HEK293 (cell line): ENCODE measurements around the gene TMCC1.

Experiments used
- HOXD13 ChIP-seq: sonication (generic); formaldehyde crosslinking; IDR thresholded peaks from 2 replicates; pipeline ENCODE4 v1.8.0; 2022; ENCODE audit warnings: missing genetic modification reagents, borderline replicate concordance
- PRDM1 ChIP-seq: fragments of 450-650 bp; formaldehyde crosslinking; IDR thresholded peaks from 2 replicates; pipeline ENCODE4; 2016; ENCODE audit warnings: missing biosample characterization, missing genetic modification characterization
- REST ChIP-seq: fragments of 450-650 bp; formaldehyde crosslinking; IDR thresholded peaks from 2 replicates; pipeline ENCODE4 v1.5.1; 2016; ENCODE audit warnings: missing biosample characterization, missing genetic modification characterization
- YY1 ChIP-seq: fragments of 450-650 bp; formaldehyde crosslinking; IDR thresholded peaks from 2 replicates; pipeline ENCODE4 v1.5.1; 2018; ENCODE audit warnings: missing biosample characterization, missing genetic modification characterization
- ZBTB11 ChIP-seq: fragments of 450-650 bp; formaldehyde crosslinking; conservative IDR thresholded peaks from 2 replicates; pipeline ENCODE4 v1.5.1; 2016; ENCODE audit warnings: low read depth, missing biosample characterization, missing genetic modification characterization
- ZNF23 ChIP-seq: fragments of 450-650 bp; formaldehyde crosslinking; IDR thresholded peaks from 2 replicates; pipeline ENCODE4 v1.5.1; 2016; ENCODE audit warnings: missing biosample characterization, missing genetic modification characterization, borderline replicate concordance
- ZNF274 ChIP-seq, 2 experiments: fragments of 200-500 bp in 1 of 2; fragments of 450-650 bp in 1 of 2; sonication (Bioruptor generic) in 1 of 2; formaldehyde crosslinking in 1 of 2; IDR thresholded peaks; 2 replicates each; pipeline versions ENCODE4 v1.5.1 to v1.6.1; 2014 to 2016; ENCODE audit warnings: borderline replicate concordance in 1 of 2, inconsistent platforms in 1 of 2, low read length in 1 of 2, missing biosample characterization in 1 of 2, missing genetic modification characterization in 1 of 2
- ZNF747 ChIP-seq: fragments of 450-650 bp; formaldehyde crosslinking; IDR thresholded peaks from 2 replicates; pipeline ENCODE4 v1.5.1; 2016; ENCODE audit warnings: missing biosample characterization, missing genetic modification characterization
- TF ChIP-seq, protein P1 (sequence below): fragments of 450-650 bp; formaldehyde crosslinking; IDR thresholded peaks from 2 replicates; pipeline ENCODE4 v1.5.1; 2016; ENCODE audit warnings: missing biosample characterization, missing genetic modification characterization
- TF ChIP-seq, protein P2 (sequence below): fragments of 450-650 bp; formaldehyde crosslinking; IDR thresholded peaks from 2 replicates; pipeline ENCODE4 v1.5.1; 2017; ENCODE audit warnings: missing biosample characterization, mild to moderate bottlenecking, missing genetic modification characterization, moderate library complexity
- TF ChIP-seq, protein P3 (sequence below): fragments of 450-650 bp; IDR thresholded peaks from 2 replicates; pipeline ENCODE4 v1.5.1; 2018; ENCODE audit warnings: missing biosample characterization, missing genetic modification characterization
- TF ChIP-seq, protein P4 (sequence below): fragments of 450-650 bp; formaldehyde crosslinking; IDR thresholded peaks from 2 replicates; pipeline ENCODE4 v1.5.1; 2016; ENCODE audit warnings: missing biosample characterization, missing genetic modification characterization
- TF ChIP-seq, protein P5 (sequence below): fragments of 450-650 bp; formaldehyde crosslinking; IDR thresholded peaks from 2 replicates; pipeline ENCODE4 v1.5.0; 2017; ENCODE audit warnings: missing biosample characterization, missing genetic modification characterization, borderline replicate concordance

GRCh38 chr3:129688271-129688895, 205.1 kb downstream of the TMCC1 start:
- no peak for TF ChIP-seq ZNF274 (IDR thresholded peaks at IDR 0.05; ENCODE audit: low read length)
- no peak for TF ChIP-seq ZNF274 (tag by site-specific recombination; IDR thresholded peaks at IDR 0.05; ENCODE audit: borderline replicate concordance)
- TF ChIP-seq ZBTB11 = no peak
- no peak for TF ChIP-seq HOXD13 (CRISPR knock-in tag)
- no peak for TF ChIP-seq YY1 (tag by site-specific recombination)
- TF ChIP-seq, protein P1, sequence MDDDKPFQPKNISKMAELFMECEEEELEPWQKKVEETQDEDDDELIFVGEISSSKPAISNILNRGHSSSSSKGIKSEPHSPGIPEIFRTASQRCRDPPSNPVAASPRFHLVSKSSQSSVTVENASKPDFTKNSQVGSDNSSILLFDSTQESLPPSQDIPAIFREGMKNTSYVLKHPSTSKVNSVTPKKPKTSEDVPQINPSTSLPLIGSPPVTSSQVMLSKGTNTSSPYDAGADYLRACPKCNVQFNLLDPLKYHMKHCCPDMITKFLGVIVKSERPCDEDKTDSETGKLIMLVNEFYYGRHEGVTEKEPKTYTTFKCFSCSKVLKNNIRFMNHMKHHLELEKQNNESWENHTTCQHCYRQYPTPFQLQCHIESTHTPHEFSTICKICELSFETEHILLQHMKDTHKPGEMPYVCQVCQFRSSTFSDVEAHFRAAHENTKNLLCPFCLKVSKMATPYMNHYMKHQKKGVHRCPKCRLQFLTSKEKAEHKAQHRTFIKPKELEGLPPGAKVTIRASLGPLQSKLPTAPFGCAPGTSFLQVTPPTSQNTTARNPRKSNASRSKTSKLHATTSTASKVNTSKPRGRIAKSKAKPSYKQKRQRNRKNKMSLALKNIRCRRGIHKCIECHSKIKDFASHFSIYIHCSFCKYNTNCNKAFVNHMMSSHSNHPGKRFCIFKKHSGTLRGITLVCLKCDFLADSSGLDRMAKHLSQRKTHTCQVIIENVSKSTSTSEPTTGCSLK (tag by site-specific recombination) = no peak
- TF ChIP-seq ZNF23 (tag by site-specific recombination) = no peak
- TF ChIP-seq, protein P2, sequence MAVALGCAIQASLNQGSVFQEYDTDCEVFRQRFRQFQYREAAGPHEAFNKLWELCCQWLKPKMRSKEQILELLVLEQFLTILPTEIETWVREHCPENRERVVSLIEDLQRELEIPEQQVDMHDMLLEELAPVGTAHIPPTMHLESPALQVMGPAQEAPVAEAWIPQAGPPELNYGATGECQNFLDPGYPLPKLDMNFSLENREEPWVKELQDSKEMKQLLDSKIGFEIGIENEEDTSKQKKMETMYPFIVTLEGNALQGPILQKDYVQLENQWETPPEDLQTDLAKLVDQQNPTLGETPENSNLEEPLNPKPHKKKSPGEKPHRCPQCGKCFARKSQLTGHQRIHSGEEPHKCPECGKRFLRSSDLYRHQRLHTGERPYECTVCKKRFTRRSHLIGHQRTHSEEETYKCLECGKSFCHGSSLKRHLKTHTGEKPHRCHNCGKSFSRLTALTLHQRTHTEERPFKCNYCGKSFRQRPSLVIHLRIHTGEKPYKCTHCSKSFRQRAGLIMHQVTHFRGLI = no peak
- no peak for TF ChIP-seq ZNF747 (tag by site-specific recombination)
- TF ChIP-seq, protein P3, sequence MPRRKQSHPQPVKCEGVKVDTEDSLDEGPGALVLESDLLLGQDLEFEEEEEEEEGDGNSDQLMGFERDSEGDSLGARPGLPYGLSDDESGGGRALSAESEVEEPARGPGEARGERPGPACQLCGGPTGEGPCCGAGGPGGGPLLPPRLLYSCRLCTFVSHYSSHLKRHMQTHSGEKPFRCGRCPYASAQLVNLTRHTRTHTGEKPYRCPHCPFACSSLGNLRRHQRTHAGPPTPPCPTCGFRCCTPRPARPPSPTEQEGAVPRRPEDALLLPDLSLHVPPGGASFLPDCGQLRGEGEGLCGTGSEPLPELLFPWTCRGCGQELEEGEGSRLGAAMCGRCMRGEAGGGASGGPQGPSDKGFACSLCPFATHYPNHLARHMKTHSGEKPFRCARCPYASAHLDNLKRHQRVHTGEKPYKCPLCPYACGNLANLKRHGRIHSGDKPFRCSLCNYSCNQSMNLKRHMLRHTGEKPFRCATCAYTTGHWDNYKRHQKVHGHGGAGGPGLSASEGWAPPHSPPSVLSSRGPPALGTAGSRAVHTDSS (tag by site-specific recombination) = no peak
- TF ChIP-seq, protein P4, sequence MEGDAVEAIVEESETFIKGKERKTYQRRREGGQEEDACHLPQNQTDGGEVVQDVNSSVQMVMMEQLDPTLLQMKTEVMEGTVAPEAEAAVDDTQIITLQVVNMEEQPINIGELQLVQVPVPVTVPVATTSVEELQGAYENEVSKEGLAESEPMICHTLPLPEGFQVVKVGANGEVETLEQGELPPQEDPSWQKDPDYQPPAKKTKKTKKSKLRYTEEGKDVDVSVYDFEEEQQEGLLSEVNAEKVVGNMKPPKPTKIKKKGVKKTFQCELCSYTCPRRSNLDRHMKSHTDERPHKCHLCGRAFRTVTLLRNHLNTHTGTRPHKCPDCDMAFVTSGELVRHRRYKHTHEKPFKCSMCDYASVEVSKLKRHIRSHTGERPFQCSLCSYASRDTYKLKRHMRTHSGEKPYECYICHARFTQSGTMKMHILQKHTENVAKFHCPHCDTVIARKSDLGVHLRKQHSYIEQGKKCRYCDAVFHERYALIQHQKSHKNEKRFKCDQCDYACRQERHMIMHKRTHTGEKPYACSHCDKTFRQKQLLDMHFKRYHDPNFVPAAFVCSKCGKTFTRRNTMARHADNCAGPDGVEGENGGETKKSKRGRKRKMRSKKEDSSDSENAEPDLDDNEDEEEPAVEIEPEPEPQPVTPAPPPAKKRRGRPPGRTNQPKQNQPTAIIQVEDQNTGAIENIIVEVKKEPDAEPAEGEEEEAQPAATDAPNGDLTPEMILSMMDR (tag by site-specific recombination) = no peak
- TF ChIP-seq PRDM1 (tag by site-specific recombination) = no peak
- TF ChIP-seq REST (tag by site-specific recombination) = no peak
- TF ChIP-seq, protein P5, sequence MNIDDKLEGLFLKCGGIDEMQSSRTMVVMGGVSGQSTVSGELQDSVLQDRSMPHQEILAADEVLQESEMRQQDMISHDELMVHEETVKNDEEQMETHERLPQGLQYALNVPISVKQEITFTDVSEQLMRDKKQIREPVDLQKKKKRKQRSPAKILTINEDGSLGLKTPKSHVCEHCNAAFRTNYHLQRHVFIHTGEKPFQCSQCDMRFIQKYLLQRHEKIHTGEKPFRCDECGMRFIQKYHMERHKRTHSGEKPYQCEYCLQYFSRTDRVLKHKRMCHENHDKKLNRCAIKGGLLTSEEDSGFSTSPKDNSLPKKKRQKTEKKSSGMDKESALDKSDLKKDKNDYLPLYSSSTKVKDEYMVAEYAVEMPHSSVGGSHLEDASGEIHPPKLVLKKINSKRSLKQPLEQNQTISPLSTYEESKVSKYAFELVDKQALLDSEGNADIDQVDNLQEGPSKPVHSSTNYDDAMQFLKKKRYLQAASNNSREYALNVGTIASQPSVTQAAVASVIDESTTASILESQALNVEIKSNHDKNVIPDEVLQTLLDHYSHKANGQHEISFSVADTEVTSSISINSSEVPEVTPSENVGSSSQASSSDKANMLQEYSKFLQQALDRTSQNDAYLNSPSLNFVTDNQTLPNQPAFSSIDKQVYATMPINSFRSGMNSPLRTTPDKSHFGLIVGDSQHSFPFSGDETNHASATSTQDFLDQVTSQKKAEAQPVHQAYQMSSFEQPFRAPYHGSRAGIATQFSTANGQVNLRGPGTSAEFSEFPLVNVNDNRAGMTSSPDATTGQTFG (tag by site-specific recombination) = no peak
